ENCODE results near the gene RBBP7.

RBBP7 gene

DNA sequence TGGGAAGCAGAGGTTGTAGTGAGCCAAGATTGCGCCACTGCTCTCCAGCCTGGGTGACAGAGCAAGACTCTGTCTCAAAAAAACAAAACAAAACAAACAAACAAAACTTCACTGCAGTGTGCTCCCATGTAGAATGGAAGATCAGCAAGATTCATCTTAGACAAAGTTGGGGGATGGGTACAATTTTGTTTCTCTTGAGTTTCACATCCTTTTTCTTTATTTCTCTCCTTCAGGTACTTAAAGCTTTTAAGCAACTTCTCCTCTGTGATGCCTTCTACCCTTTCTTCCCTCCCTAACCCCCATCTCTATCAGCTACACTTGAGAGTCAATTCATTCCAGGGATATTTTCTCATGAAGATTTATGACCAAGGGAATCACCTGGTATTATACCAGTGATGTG is 15.5 kb upstream of the RBBP7 start:
- H3K4me2 ChIP-seq (ENCODE audit: low read length): no peak overlapping the region
- H3K4me1 ChIP-seq: peaks cover 3% of the 10 kb centered on the region
- no peaks in the 10 kb centered on the region for H3K9me3 ChIP-seq (ENCODE audit: control insufficient read depth, low read length)
- no peaks in the 10 kb centered on the region for H3K36me3 ChIP-seq (ENCODE audit: control insufficient read depth, insufficient read depth, low read length)
- H3K9ac ChIP-seq: no peak overlapping the region
- H3K27ac ChIP-seq: no peak overlapping the region
- H2AFZ ChIP-seq: no peak overlapping the region
- no peaks in the 10 kb centered on the region for H3K79me2 ChIP-seq
- no peak overlapping the region for H3K4me3 ChIP-seq (ENCODE audit: low read depth, low read length)
- no peak for TF ChIP-seq CTCF (IDR thresholded peaks at IDR 0.05)
- no peaks in the 10 kb centered on the region for H3K27me3 ChIP-seq (ENCODE audit: control insufficient read depth, insufficient read depth, low read length)

DNA sequence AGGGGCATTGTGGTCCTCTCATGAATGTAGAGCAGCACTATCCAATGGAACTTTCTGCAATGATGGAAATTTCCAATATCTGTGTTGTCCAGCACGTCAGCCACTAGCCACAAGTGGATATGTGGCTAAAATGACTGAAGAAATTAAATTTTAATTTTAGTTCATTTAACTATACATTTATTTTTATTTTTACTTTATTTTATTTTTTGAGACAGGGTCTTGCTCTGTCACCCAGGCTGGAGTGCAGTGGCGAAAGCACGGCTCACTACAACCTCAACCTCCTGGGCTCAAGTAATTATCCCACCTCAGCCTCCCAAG is 13.3 kb upstream of the RBBP7 start:
- no peaks in the 10 kb centered on the region for H3K9me3 ChIP-seq (ENCODE audit: control insufficient read depth, low read length)
- H3K79me2 ChIP-seq: no peaks in the 10 kb centered on the region
- H3K27me3 ChIP-seq (ENCODE audit: control insufficient read depth, insufficient read depth, low read length): no peaks in the 10 kb centered on the region
- H3K36me3 ChIP-seq (ENCODE audit: control insufficient read depth, insufficient read depth, low read length): no peaks in the 10 kb centered on the region
- H3K4me3 ChIP-seq (ENCODE audit: low read depth, low read length): no peak overlapping the region
- peak overlapping the region; percentile 36 for H3K4me2 ChIP-seq (ENCODE audit: low read length)
- TF ChIP-seq CTCF (IDR thresholded peaks at IDR 0.05): no peak
- H3K4me1 ChIP-seq: peaks cover 3% of the 10 kb centered on the region
- peak overlapping the region; percentile 80 for H2AFZ ChIP-seq
- H3K27ac ChIP-seq: no peak overlapping the region
- H3K9ac ChIP-seq: no peak overlapping the region

DNA sequence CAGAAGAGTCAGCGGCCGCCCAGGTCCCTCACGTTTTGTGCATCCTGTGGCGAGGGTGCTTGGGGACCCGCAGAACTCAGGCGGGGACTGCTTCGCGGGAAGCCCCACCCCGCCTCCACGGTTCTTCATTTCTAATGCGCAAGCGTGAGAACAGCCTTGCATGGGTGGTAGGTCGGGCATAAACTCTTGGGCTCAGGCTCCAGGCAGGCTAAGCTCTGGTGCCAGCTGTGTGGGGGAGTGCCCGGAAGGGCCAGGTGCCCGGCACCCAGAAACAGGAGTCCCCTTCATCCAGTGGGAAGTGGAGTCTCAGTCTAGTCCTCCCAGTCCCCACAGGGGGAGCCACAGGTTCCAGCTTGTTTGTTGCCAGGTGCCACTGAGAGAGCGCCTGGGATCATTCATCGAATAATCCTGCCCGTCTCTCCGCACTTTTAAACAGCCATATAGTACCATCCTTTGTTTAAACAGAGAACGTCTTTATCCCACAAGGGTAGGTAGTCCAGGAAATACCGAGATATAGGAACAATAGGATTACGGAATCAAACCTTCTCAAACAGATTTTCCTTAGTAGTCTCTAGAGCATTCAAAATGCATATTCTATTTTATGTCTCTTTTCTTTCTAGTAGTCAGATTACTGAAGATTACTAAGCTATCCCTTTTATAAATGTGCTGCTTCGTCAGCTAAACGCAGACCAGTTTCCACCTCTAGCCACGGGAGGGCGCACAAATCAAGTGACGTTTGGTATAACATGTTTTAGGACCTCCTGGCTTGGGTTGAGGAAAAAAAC is 12.7 kb upstream of the RBBP7 start:
- peak overlapping the region; percentile 43 for H3K4me3 ChIP-seq (ENCODE audit: low read depth, low read length)
- no peak overlapping the region for H3K9ac ChIP-seq
- H3K79me2 ChIP-seq: no peaks in the 10 kb centered on the region
- peaks cover 3% of the 10 kb centered on the region for H3K4me1 ChIP-seq
- H3K36me3 ChIP-seq (ENCODE audit: control insufficient read depth, insufficient read depth, low read length): no peaks in the 10 kb centered on the region
- no peaks in the 10 kb centered on the region for H3K27me3 ChIP-seq (ENCODE audit: control insufficient read depth, insufficient read depth, low read length)
- no peaks in the 10 kb centered on the region for H3K9me3 ChIP-seq (ENCODE audit: control insufficient read depth, low read length)
- H3K4me2 ChIP-seq (ENCODE audit: low read length): peak overlapping the region; percentile 36
- TF ChIP-seq CTCF (IDR thresholded peaks at IDR 0.05): peak; percentile 63
- peak overlapping the region; percentile 80 for H2AFZ ChIP-seq
- peak overlapping the region; percentile 85 for H3K27ac ChIP-seq

- peak overlapping the region; percentile 14 for H3K4me3 ChIP-seq (ENCODE audit: low read depth, low read length)
- H3K27ac ChIP-seq: no peak overlapping the region
- H2AFZ ChIP-seq: peak overlapping the region; percentile 70
- no peak overlapping the region for H3K9ac ChIP-seq
- H3K4me2 ChIP-seq (ENCODE audit: low read length): peak overlapping the region; percentile 36
- no peaks in the 10 kb centered on the region for H3K36me3 ChIP-seq (ENCODE audit: control insufficient read depth, insufficient read depth, low read length)
- no peaks in the 10 kb centered on the region for H3K9me3 ChIP-seq (ENCODE audit: control insufficient read depth, low read length)
- H3K4me1 ChIP-seq: peaks cover 3% of the 10 kb centered on the region
- no peak for TF ChIP-seq CTCF (IDR thresholded peaks at IDR 0.05)
- no peaks in the 10 kb centered on the region for H3K79me2 ChIP-seq
- no peaks in the 10 kb centered on the region for H3K27me3 ChIP-seq (ENCODE audit: control insufficient read depth, insufficient read depth, low read length)
Measured at GRCh38 chrX:16882169-16882568, 12.0 kb upstream of the RBBP7 start.

- TF ChIP-seq CTCF (IDR thresholded peaks at IDR 0.05): no peak
- Histone ChIP-seq H2AFZ (no peak overlapping the region), H3K27me3 (ENCODE audit: control insufficient read depth, insufficient read depth, low read length) (no peaks in the 10 kb centered on the region), H3K9ac (no peak overlapping the region), H3K4me2 (ENCODE audit: low read length) (no peak overlapping the region), H3K9me3 (ENCODE audit: control insufficient read depth, low read length) (no peaks in the 10 kb centered on the region), H3K79me2 (no peaks in the 10 kb centered on the region), H3K4me1 (no peaks in the 10 kb centered on the region), H3K4me3 (ENCODE audit: low read depth, low read length) (no peak overlapping the region), H3K27ac (no peak overlapping the region), H3K36me3 (ENCODE audit: control insufficient read depth, insufficient read depth, low read length) (no peaks in the 10 kb centered on the region)
Measured at GRCh38 chrX:16876696-16877095, 6.5 kb upstream of the RBBP7 start.
